Loucy (cell line): Measurements from ENCODE around the gene ZNF79.

Experiments
- H2AFZ ChIP-seq: fragments of 200-600 bp; sonication (generic); 2 replicates; pipeline ENCODE4 v1.6.0; 2016; ENCODE audit warnings: antibody characterized with exemption, mild to moderate bottlenecking, low read length, moderate library complexity
- H3F3A ChIP-seq: fragments of 200-600 bp; 2 replicates; pipeline ENCODE4 v1.6.0; 2016; ENCODE audit warnings: antibody characterized with exemption, low read depth, mild to moderate bottlenecking
- H3K27me3 ChIP-seq: fragments of 200-600 bp; sonication (generic); 2 replicates; pipeline ENCODE4 v1.6.1; 2014; ENCODE audit warnings: low read length, mild to moderate bottlenecking; ENCODE audit not compliant: insufficient read depth, poor library complexity, severe bottlenecking
- H3K36me3 ChIP-seq: fragments of 200-600 bp; sonication (generic); 2 replicates; pipeline ENCODE4 v1.6.1; 2016; ENCODE audit warnings: low read length; ENCODE audit not compliant: insufficient read depth
- H3K4me1 ChIP-seq: fragments of 200-600 bp; sonication (generic); 2 replicates; pipeline ENCODE4 v1.5.1; 2014; ENCODE audit warnings: low read length, mild to moderate bottlenecking; ENCODE audit not compliant: insufficient read depth, poor library complexity, severe bottlenecking
- H3K4me2 ChIP-seq: fragments of 200-600 bp; sonication (generic); 2 replicates; pipeline ENCODE4 v1.6.0; 2014; ENCODE audit warnings: antibody characterized with exemption, low read length, low read depth, mild to moderate bottlenecking; ENCODE audit not compliant: poor library complexity, severe bottlenecking
- H3K4me3 ChIP-seq: fragments of 200-600 bp; sonication (generic); 2 replicates; pipeline ENCODE4 v1.5.1; 2014; ENCODE audit warnings: low read length, mild to moderate bottlenecking, mixed read lengths; ENCODE audit not compliant: poor library complexity, severe bottlenecking
- H3K79me2 ChIP-seq: fragments of 200-600 bp; sonication (generic); 2 replicates; pipeline ENCODE4 v1.6.1; 2014; ENCODE audit warnings: low read length; ENCODE audit not compliant: insufficient read depth
- H3K9ac ChIP-seq: fragments of 200-600 bp; sonication (generic); 2 replicates; pipeline ENCODE4 v1.6.0; 2014; ENCODE audit warnings: mild to moderate bottlenecking, low read depth, low read length, moderate library complexity; ENCODE audit not compliant: poor library complexity, severe bottlenecking
- H3K9me2 ChIP-seq: fragments of 200-600 bp; sonication (generic); replicated peaks from 2 replicates; pipeline ENCODE4 v1.6.1; 2016; ENCODE audit warnings: low read depth, low read length, mixed read lengths
- H3K9me3 ChIP-seq: fragments of 200-600 bp; sonication (generic); 2 replicates; pipeline ENCODE4 v1.6.1; 2014; ENCODE audit warnings: mild to moderate bottlenecking, antibody characterized with exemption, low read length, low read depth; ENCODE audit not compliant: insufficient read depth
- H4K20me1 ChIP-seq: fragments of 200-600 bp; sonication (generic); 2 replicates; pipeline ENCODE4 v1.6.0; 2014; ENCODE audit warnings: antibody characterized with exemption, low read length, mild to moderate bottlenecking; ENCODE audit not compliant: insufficient read depth, poor library complexity, severe bottlenecking
- CTCF ChIP-seq: fragments of 200-600 bp; sonication (generic); conservative IDR thresholded peaks from 2 replicates; pipeline ENCODE4 v1.5.1; 2014; ENCODE audit warnings: mild to moderate bottlenecking, antibody characterized with exemption, low read length
- EZH2phosphoT487 ChIP-seq: fragments of 200-600 bp; IDR thresholded peaks from 2 replicates; pipeline ENCODE4 v1.6.1; 2018; ENCODE audit warnings: antibody characterized with exemption, mild to moderate bottlenecking, moderate library complexity, borderline replicate concordance

ZNF79 gene

GRCh38 chr9:127404631-127405030 lies 19.6 kb upstream of the ZNF79 start:
- Histone ChIP-seq H3K9me2 (no peaks in the 10 kb centered on the region), H3K4me2 (no peak overlapping the region), H3K4me3 (no peak overlapping the region), H2AFZ (no peak overlapping the region), H4K20me1 (no peaks in the 10 kb centered on the region), H3K9ac (no peak overlapping the region), H3K36me3 (no peaks in the 10 kb centered on the region), H3K79me2 (no peaks in the 10 kb centered on the region), H3K4me1 (no peaks in the 10 kb centered on the region), H3K9me3 (no peaks in the 10 kb centered on the region), H3K27me3 (peaks cover 27% of the 10 kb centered on the region), H3F3A (no peaks in the 10 kb centered on the region)
- TF ChIP-seq CTCF (no peak), EZH2phosphoT487 (no peak)

GRCh38 chr9:127405344-127406125 lies 18.6 kb upstream of the ZNF79 start:
- Histone ChIP-seq H3F3A (no peaks in the 10 kb centered on the region), H2AFZ (no peak overlapping the region), H3K4me1 (no peaks in the 10 kb centered on the region), H3K36me3 (no peaks in the 10 kb centered on the region), H3K4me2 (no peak overlapping the region), H4K20me1 (no peaks in the 10 kb centered on the region), H3K9me3 (no peaks in the 10 kb centered on the region), H3K79me2 (no peaks in the 10 kb centered on the region), H3K9ac (no peak overlapping the region), H3K9me2 (no peaks in the 10 kb centered on the region), H3K27me3 (peaks cover 24% of the 10 kb centered on the region), H3K4me3 (no peak overlapping the region)
- TF ChIP-seq EZH2phosphoT487 (no peak), CTCF (no peak)

GRCh38 chr9:127406799-127407491 lies 17.2 kb upstream of the ZNF79 start:
- Histone ChIP-seq H3K4me1 (no peaks in the 10 kb centered on the region), H3K79me2 (no peaks in the 10 kb centered on the region), H3K9me3 (no peaks in the 10 kb centered on the region), H3K4me2 (no peak overlapping the region), H4K20me1 (no peaks in the 10 kb centered on the region), H3K9ac (no peak overlapping the region), H3K4me3 (no peak overlapping the region), H3K36me3 (no peaks in the 10 kb centered on the region), H3F3A (no peaks in the 10 kb centered on the region), H3K9me2 (no peaks in the 10 kb centered on the region), H3K27me3 (peaks cover 9% of the 10 kb centered on the region), H2AFZ (no peak overlapping the region)
- TF ChIP-seq EZH2phosphoT487: no peak
- no peak for TF ChIP-seq CTCF
